K562 (cell line): Measurements from ENCODE around the gene RNASE4. TPM values are rescaled to one million over a fixed set of nuclear protein-coding genes. Genes with fewer than 3 reads are reported as not detected.

ENCODE experiments used
- BDP1 ChIP-seq: IDR thresholded peaks from 3 replicates; pipeline ENCODE4 v1.6.1; 2011; ENCODE audit not compliant: insufficient read length, insufficient read depth
- E2F4 ChIP-seq: sonication (generic); formaldehyde crosslinking; IDR thresholded peaks from 2 replicates; pipeline ENCODE4 v1.8.0; 2022; ENCODE audit warnings: mild to moderate bottlenecking, low read depth, missing genetic modification reagents
- FIP1L1 ChIP-seq: fragments of 200-400 bp; formaldehyde crosslinking; IDR thresholded peaks from 2 replicates; pipeline ENCODE4 v1.6.1; 2018; ENCODE audit warnings: mild to moderate bottlenecking, low read depth, low read length; ENCODE audit not compliant: poor library complexity, severe bottlenecking
- GTF2F1 ChIP-seq: IDR thresholded peaks from 2 replicates; pipeline ENCODE4 v1.6.1; 2011; ENCODE audit warnings: low read depth, low read length, improper control_type of control experiment
- MCM7 ChIP-seq, 2 experiments: fragments of 450-650 bp; IDR thresholded peaks; 2 replicates each; pipeline ENCODE4 v1.6.1; 2016 to 2018
- RFX7 ChIP-seq: fragments of 250-450 bp; sonication (Bioruptor Pico); IDR thresholded peaks from 2 replicates; pipeline ENCODE4 v1.5.1; 2021; ENCODE audit warnings: mild to moderate bottlenecking
- SMARCA5 ChIP-seq: fragments of 450-650 bp; IDR thresholded peaks from 2 replicates; pipeline ENCODE4 v1.6.1; 2016
- ZNF384 ChIP-seq: IDR thresholded peaks from 2 replicates; pipeline ENCODE4 v1.6.1; 2012; ENCODE audit warnings: low read depth, low read length, improper control_type of control experiment
- ZNF764 ChIP-seq: fragments of 250-450 bp; sonication (Bioruptor Pico); IDR thresholded peaks from 2 replicates; pipeline ENCODE4 v1.4.0; 2020; ENCODE audit warnings: low read depth, mild to moderate bottlenecking, moderate library complexity
- polyA plus RNA-seq, 8 experiments: library from polyadenylated mRNA; depleted of rRNA in 4 of 8; stranded (reverse) in 5 of 8; unstranded in 3 of 8; fragments of >200 nt; fragmentation: Nextera tagmentation in 2 of 8; fragmentation: Illumina TruSeq in 1 of 8; extraction: Ambion mirVana in 2 of 8; extraction: Trizol in 1 of 8; gene quantifications; 2 replicates each; pipeline versions ENCODE4 v1.2.1 to v1.2.3, GENCODE V29; 2011 to 2014; ENCODE audit warnings: inconsistent platforms in 1 of 8, missing spikeins in 1 of 8
- total RNA-seq, 7 experiments: library from RNA; depleted of rRNA in 6 of 7; stranded (reverse); fragments of >200 nt in 6 of 7; fragmentation: Illumina TruSeq in 2 of 7; extraction: Trizol in 2 of 7; gene quantifications; 2 replicates each; pipeline versions ENCODE4 v1.2.1 to v1.2.3, GENCODE V29; 2011 to 2021; ENCODE audit warnings: low replicate concordance in 1 of 7
- TF ChIP-seq, protein P1 (sequence below): IDR thresholded peaks from 2 replicates; pipeline ENCODE4 v1.6.1; 2016; ENCODE audit warnings: missing genetic modification characterization, missing compliant biosample characterization
- TF ChIP-seq, protein P2 (sequence below): sonication (generic); formaldehyde crosslinking; IDR thresholded peaks from 2 replicates; pipeline ENCODE4 v1.8.0; 2022; ENCODE audit warnings: missing genetic modification reagents, mild to moderate bottlenecking, borderline replicate concordance
- TF ChIP-seq, protein P3 (sequence below): fragments of 200-800 bp; sonication (Bioruptor generic); IDR thresholded peaks from 2 replicates; pipeline ENCODE4 v1.6.1; 2017; ENCODE audit warnings: missing genetic modification characterization, missing compliant biosample characterization
- TF ChIP-seq, protein P4 (sequence below): fragments of 150-350 bp; conservative IDR thresholded peaks from 2 replicates; pipeline ENCODE4 v1.6.1; 2014; ENCODE audit warnings: low read length

Gene RNASE4
- total and polyA plus RNA-seq, 9 of the 15 experiments (the other 6 are each of a cell fraction or from before 2014, with no cell fraction given): 0.09 to 0.22 (median 0.13) TPM; not detected in 2

DNA sequence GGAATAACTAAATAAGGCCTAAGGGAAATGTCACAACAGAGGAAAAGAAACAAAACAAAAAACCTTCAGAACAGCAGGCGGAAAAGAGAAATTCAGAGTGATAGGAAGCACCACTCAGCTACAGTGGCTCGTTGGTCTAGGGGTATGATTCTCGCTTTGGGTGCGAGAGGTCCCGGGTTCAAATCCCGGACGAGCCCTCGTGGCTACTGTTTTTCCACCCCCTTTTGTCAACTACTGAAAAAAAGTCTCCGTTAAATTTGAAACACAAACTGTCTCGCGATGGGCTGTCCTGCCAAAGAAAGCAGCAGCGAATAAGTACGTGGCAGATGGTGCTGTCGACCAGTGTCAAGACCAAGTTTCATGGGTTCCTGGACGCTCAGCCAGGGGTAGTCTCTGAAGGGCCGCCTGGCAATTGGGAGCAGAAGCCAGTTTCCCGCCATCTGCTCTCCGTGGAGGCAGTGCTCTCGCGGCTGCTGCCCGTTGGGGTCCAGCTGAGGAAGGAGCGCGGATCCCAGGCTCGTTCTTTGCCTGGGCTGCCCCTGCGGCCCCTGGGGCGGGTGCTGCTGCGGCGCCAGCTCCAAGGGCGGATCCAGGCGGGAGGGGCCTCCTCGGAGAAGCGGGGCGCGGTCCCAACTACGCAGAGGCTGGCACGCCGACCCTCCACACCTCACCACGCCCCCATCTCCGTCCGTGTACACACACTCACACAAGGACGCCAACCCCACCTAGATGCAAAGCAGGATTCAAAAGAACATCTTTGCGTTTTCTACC lies at the start of gene RNASE4 (continued):
- TF ChIP-seq ZNF384 (0 out of 2 replicates have a peak, but pooled peaks have one; percentile 31), E2F4 (CRISPR knock-in tag) (peak; percentile 11; the same call in 1 of the 2 replicates), BDP1 (peak; percentile 65), GTF2F1 (no peak), MCM7 (IDR thresholded peaks at IDR 0.05) (no peak), SMARCA5 (peak; percentile 21; the same call in 1 of the 2 replicates), RFX7 (CRISPR knock-in tag) (no peak), ZNF764 (CRISPR knock-in tag) (0 out of 2 replicates have a peak, but pooled peaks have one; percentile 57), FIP1L1 (no peak)
- TF ChIP-seq, protein P1, sequence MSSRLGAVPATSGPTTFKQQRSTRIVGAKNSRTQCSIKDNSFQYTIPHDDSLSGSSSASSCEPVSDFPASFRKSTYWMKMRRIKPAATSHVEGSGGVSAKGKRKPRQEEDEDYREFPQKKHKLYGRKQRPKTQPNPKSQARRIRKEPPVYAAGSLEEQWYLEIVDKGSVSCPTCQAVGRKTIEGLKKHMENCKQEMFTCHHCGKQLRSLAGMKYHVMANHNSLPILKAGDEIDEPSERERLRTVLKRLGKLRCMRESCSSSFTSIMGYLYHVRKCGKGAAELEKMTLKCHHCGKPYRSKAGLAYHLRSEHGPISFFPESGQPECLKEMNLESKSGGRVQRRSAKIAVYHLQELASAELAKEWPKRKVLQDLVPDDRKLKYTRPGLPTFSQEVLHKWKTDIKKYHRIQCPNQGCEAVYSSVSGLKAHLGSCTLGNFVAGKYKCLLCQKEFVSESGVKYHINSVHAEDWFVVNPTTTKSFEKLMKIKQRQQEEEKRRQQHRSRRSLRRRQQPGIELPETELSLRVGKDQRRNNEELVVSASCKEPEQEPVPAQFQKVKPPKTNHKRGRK (tag): no peak
- TF ChIP-seq, protein P2, sequence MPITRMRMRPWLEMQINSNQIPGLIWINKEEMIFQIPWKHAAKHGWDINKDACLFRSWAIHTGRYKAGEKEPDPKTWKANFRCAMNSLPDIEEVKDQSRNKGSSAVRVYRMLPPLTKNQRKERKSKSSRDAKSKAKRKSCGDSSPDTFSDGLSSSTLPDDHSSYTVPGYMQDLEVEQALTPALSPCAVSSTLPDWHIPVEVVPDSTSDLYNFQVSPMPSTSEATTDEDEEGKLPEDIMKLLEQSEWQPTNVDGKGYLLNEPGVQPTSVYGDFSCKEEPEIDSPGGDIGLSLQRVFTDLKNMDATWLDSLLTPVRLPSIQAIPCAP (CRISPR knock-in tag): no peak
- TF ChIP-seq, protein P3, sequence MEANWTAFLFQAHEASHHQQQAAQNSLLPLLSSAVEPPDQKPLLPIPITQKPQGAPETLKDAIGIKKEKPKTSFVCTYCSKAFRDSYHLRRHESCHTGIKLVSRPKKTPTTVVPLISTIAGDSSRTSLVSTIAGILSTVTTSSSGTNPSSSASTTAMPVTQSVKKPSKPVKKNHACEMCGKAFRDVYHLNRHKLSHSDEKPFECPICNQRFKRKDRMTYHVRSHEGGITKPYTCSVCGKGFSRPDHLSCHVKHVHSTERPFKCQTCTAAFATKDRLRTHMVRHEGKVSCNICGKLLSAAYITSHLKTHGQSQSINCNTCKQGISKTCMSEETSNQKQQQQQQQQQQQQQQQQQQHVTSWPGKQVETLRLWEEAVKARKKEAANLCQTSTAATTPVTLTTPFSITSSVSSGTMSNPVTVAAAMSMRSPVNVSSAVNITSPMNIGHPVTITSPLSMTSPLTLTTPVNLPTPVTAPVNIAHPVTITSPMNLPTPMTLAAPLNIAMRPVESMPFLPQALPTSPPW: peak; percentile 38; the same call in 1 of the 2 replicates
- TF ChIP-seq, protein P4, sequence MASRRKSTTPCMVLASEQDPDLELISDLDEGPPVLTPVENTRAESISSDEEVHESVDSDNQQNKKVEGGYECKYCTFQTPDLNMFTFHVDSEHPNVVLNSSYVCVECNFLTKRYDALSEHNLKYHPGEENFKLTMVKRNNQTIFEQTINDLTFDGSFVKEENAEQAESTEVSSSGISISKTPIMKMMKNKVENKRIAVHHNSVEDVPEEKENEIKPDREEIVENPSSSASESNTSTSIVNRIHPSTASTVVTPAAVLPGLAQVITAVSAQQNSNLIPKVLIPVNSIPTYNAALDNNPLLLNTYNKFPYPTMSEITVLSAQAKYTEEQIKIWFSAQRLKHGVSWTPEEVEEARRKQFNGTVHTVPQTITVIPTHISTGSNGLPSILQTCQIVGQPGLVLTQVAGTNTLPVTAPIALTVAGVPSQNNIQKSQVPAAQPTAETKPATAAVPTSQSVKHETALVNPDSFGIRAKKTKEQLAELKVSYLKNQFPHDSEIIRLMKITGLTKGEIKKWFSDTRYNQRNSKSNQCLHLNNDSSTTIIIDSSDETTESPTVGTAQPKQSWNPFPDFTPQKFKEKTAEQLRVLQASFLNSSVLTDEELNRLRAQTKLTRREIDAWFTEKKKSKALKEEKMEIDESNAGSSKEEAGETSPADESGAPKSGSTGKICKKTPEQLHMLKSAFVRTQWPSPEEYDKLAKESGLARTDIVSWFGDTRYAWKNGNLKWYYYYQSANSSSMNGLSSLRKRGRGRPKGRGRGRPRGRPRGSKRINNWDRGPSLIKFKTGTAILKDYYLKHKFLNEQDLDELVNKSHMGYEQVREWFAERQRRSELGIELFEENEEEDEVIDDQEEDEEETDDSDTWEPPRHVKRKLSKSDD: no peak
